Measurements from ENCODE around the gene QARS1.

GRCh38 chr3:49079270-49079669, 25.3 kb downstream of the QARS1 start:
- no peak for TF ChIP-seq CTCF (IDR thresholded peaks at IDR 0.05)
- no peak for TF ChIP-seq POLR2A (IDR thresholded peaks at IDR 0.05)

Data from testis (tissue), 2 donors.